Body of pancreas (tissue), 4 donors: Measurements from ENCODE around the gene DMBT1.

Experiments
- POLR2A ChIP-seq, 3 donors: fragments of 450-650 bp; IDR thresholded peaks; one replicate each; pipeline ENCODE4 v1.6.1; 2016; ENCODE audit warnings: antibody characterized with exemption in 3 of 3, mild to moderate bottlenecking in 2 of 3
- TF ChIP-seq, protein P1 (sequence below), 7 experiments: fragments of 450-650 bp in 4 of 7; fragments of 200-600 bp in 3 of 7; sonication (generic) in 3 of 7; IDR thresholded peaks; one replicate each; pipeline ENCODE4 v1.5.1; 2016 to 2019; ENCODE audit warnings: antibody characterized with exemption in 7 of 7

DNA sequence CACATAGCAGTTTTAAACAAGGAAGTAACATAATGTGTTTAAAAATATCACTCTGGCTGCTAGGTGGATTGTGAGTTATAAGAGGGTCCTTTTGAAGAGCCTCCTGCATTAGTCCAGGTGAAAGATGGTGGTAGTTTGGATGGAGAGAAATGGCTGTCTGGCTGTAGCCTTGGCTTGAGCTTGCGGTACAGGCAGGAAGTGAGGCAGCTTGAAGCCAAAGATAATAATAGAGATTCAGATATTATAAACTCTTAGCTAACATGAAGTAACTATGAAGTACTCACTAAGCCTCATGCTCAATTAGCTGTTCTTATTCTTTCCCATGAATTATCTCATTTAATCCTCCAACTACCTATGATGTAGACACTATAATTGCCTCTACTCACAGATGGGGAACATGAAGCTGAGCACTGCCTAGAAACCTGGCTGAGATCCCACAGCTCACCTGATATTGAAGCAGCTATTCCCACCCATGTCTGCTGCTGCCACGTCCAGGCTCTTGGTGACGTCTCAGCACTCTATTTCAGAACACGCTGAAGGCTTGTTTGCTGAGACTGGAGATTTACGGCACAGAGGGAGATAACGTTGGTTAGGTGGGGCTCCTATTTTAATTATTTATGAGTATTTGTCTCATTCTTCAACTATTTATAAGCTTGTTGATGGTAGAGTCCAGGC is 128.7 kb downstream of the DMBT1 start:
- TF ChIP-seq, protein P1, sequence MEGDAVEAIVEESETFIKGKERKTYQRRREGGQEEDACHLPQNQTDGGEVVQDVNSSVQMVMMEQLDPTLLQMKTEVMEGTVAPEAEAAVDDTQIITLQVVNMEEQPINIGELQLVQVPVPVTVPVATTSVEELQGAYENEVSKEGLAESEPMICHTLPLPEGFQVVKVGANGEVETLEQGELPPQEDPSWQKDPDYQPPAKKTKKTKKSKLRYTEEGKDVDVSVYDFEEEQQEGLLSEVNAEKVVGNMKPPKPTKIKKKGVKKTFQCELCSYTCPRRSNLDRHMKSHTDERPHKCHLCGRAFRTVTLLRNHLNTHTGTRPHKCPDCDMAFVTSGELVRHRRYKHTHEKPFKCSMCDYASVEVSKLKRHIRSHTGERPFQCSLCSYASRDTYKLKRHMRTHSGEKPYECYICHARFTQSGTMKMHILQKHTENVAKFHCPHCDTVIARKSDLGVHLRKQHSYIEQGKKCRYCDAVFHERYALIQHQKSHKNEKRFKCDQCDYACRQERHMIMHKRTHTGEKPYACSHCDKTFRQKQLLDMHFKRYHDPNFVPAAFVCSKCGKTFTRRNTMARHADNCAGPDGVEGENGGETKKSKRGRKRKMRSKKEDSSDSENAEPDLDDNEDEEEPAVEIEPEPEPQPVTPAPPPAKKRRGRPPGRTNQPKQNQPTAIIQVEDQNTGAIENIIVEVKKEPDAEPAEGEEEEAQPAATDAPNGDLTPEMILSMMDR (IDR thresholded peaks at IDR 0.05): no peak
- no peak for TF ChIP-seq POLR2A (IDR thresholded peaks at IDR 0.05)
